GM21360 (cell line): ENCODE measurements around the gene MGAT5B.

Experiments
- ATAC-seq: cut with Tn5 transposase; IDR thresholded peaks from one replicate; pipeline ENCODE4 v1.9.1; 2021; ENCODE audit warnings: mild to moderate bottlenecking, moderate library complexity; ENCODE audit not compliant: unreplicated experiment

The MGAT5B gene

GRCh38 chr17:76903631-76904030, 35.4 kb downstream of the MGAT5B start:
- ATAC-seq: no peak

- no peak for ATAC-seq
Measured at GRCh38 chr17:76904116-76904515, 35.9 kb downstream of the MGAT5B start.

GRCh38 chr17:76905036-76905435, 36.8 kb downstream of the MGAT5B start:
- ATAC-seq: no peak

GRCh38 chr17:76905836-76906235, 37.6 kb downstream of the MGAT5B start:
- no peak for ATAC-seq

- no peak for ATAC-seq
Measured at GRCh38 chr17:76906463-76906862, 38.3 kb downstream of the MGAT5B start.

- no peak for ATAC-seq
Measured at GRCh38 chr17:76907352-76907751, 39.1 kb downstream of the MGAT5B start.

GRCh38 chr17:76909971-76910760, 42.0 kb downstream of the MGAT5B start:
- no peak for ATAC-seq

- no peak for ATAC-seq
Measured at GRCh38 chr17:76911299-76912017, 43.3 kb downstream of the MGAT5B start.

GRCh38 chr17:76912421-76913164, 44.4 kb downstream of the MGAT5B start:
- no peak for ATAC-seq

- ATAC-seq: no peak
Measured at GRCh38 chr17:76914937-76915336, 46.7 kb downstream of the MGAT5B start.

- no peak for ATAC-seq
Measured at GRCh38 chr17:76915840-76916510, 47.8 kb downstream of the MGAT5B start.

GRCh38 chr17:76917829-76918228, 49.6 kb downstream of the MGAT5B start:
- no peak for ATAC-seq

- ATAC-seq: no peak
Measured at GRCh38 chr17:76918811-76919210, 50.6 kb downstream of the MGAT5B start.

- no peak for ATAC-seq
Measured at GRCh38 chr17:76920364-76921139, 52.3 kb downstream of the MGAT5B start.

GRCh38 chr17:76921340-76922036, 53.3 kb downstream of the MGAT5B start:
- ATAC-seq: no peak

GRCh38 chr17:76922084-76922483, 53.9 kb downstream of the MGAT5B start:
- no peak for ATAC-seq

- ATAC-seq: no peak
Measured at GRCh38 chr17:76922967-76923366, 54.8 kb downstream of the MGAT5B start.

GRCh38 chr17:76923491-76923890, 55.3 kb downstream of the MGAT5B start:
- no peak for ATAC-seq
